K562 (cell line): ENCODE measurements around the gene GNPTAB. TPM values are rescaled to one million over a fixed set of nuclear protein-coding genes. Genes with fewer than 3 reads are reported as not detected.
A peak's percentile ranks its signal among the peaks of the same experiment; 100 is the strongest.

ENCODE experiments used
- ATF1 ChIP-seq, 2 experiments: fragments of 450-650 bp in 1 of 2; IDR thresholded peaks; 2 replicates each; pipeline ENCODE4 v1.6.1; 2016; ENCODE audit warnings: missing compliant biosample characterization in 1 of 2, missing genetic modification characterization in 1 of 2
- ATF4 ChIP-seq: fragments of 450-650 bp; formaldehyde crosslinking; IDR thresholded peaks from 2 replicates; pipeline ENCODE4 v1.4.0; 2022; ENCODE audit warnings: mild to moderate bottlenecking, moderate library complexity
- KAT7 ChIP-seq: sonication (generic); formaldehyde crosslinking; IDR thresholded peaks from 2 replicates; pipeline ENCODE4 v1.8.0; 2022; ENCODE audit warnings: missing genetic modification reagents, mild to moderate bottlenecking, borderline replicate concordance
- LCOR ChIP-seq: sonication (generic); formaldehyde crosslinking; IDR thresholded peaks from 2 replicates; pipeline ENCODE4 v1.8.0; 2022; ENCODE audit warnings: mild to moderate bottlenecking, missing genetic modification reagents
- NONO ChIP-seq, 2 experiments: fragments of 200-400 bp in 1 of 2; fragments of 450-650 bp in 1 of 2; formaldehyde crosslinking in 1 of 2; IDR thresholded peaks; 2 replicates each; pipeline ENCODE4 v1.6.1; 2017; ENCODE audit warnings: low read depth in 2 of 2, mild to moderate bottlenecking in 2 of 2, moderate library complexity in 2 of 2, low read length in 1 of 2
- POLR2B ChIP-seq: fragments of 450-650 bp; IDR thresholded peaks from 2 replicates; pipeline ENCODE4 v1.6.1; 2018; ENCODE audit warnings: low read depth; ENCODE audit not compliant: partially characterized antibody
- ZBED1 ChIP-seq: IDR thresholded peaks from 2 replicates; pipeline ENCODE4 v1.6.1; 2014
- ZFP36 ChIP-seq: fragments of 150-350 bp; IDR thresholded peaks from 2 replicates; pipeline ENCODE4 v1.6.1; 2018; ENCODE audit warnings: low read length, low read depth; ENCODE audit not compliant: partially characterized antibody
- ZNF217 ChIP-seq: sonication (generic); formaldehyde crosslinking; IDR thresholded peaks from 2 replicates; pipeline ENCODE4 v1.8.0; 2022; ENCODE audit warnings: mild to moderate bottlenecking, missing genetic modification reagents
- polyA plus RNA-seq, 8 experiments: library from polyadenylated mRNA; depleted of rRNA in 4 of 8; stranded (reverse) in 5 of 8; unstranded in 3 of 8; fragments of >200 nt; fragmentation: Nextera tagmentation in 2 of 8; fragmentation: Illumina TruSeq in 1 of 8; extraction: Ambion mirVana in 2 of 8; extraction: Trizol in 1 of 8; gene quantifications; 2 replicates each; pipeline versions ENCODE4 v1.2.1 to v1.2.3, GENCODE V29; 2011 to 2014; ENCODE audit warnings: inconsistent platforms in 1 of 8, missing spikeins in 1 of 8
- total RNA-seq, 7 experiments: library from RNA; depleted of rRNA in 6 of 7; stranded (reverse); fragments of >200 nt in 6 of 7; fragmentation: Illumina TruSeq in 2 of 7; extraction: Trizol in 2 of 7; gene quantifications; 2 replicates each; pipeline versions ENCODE4 v1.2.1 to v1.2.3, GENCODE V29; 2011 to 2021; ENCODE audit warnings: low replicate concordance in 1 of 7

GNPTAB gene
- total and polyA plus RNA-seq, 9 of the 15 experiments (the other 6 are each of a cell fraction or from before 2014, with no cell fraction given): 5.9 to 23.2 (median 19.3) TPM

GRCh38 chr12:101876861-101877805, 46.4 kb upstream of the GNPTAB start, which contains the start of gene DRAM1 (continued):
- TF ChIP-seq NONO (IDR thresholded peaks at IDR 0.05; ENCODE audit: low read depth in 2 of 2, low read length in 1 of 2) (peak; percentile 73 to 96), ZNF217 (CRISPR knock-in tag) (no peak), ZBED1 (peak; percentile 58; the same call in 1 of the 2 replicates), ZFP36 (peak; percentile 100), POLR2B (peak; percentile 56), ATF4 (CRISPR knock-in tag) (no peak), KAT7 (CRISPR knock-in tag) (peak; percentile 64; the same call in 1 of the 2 replicates), LCOR (peak; percentile 76; the same call in 1 of the 2 replicates), ATF1 (CRISPR knock-in tag; IDR thresholded peaks at IDR 0.05) (no peak), ATF1 (tag; IDR thresholded peaks at IDR 0.05) (peak; percentile 86)
